HEK293 (cell line): ENCODE results near the gene CCNI2.
A peak's percentile ranks its signal among the peaks of the same experiment; 100 is the strongest.

Source experiments
- CTCF ChIA-PET: fragments of 350-600 bp; formaldehyde crosslinking; extraction: SDS; loops from one replicate; lab custom pipeline; 2021; ENCODE audit warnings: antibody characterized with exemption; lab: Yijun Ruan, JAX
- POLR2A ChIA-PET: fragments of 300-600 bp; formaldehyde crosslinking; extraction: SDS; loops from one replicate; lab custom pipeline; 2020; ENCODE audit warnings: antibody characterized with exemption, inconsistent platforms; lab: Yijun Ruan, JAX
- H3K27ac ChIP-seq: fragments of 200-500 bp; sonication (Bioruptor generic); 2 replicates; pipeline ENCODE4 v1.5.1; 2014; ENCODE audit warnings: low read depth, low read length, control low read depth, inconsistent platforms; ENCODE audit errors: extremely low read depth
- H3K36me3 ChIP-seq, 2 experiments: fragments of 200-500 bp in 1 of 2; sonication (Bioruptor generic) in 1 of 2; 1 replicate in 1 of 2; 2 replicates in 1 of 2; pipeline ENCODE4 v1.5.1; 2014 to 2017; ENCODE audit warnings: inconsistent platforms in 2 of 2, low read length in 2 of 2; ENCODE audit not compliant: control insufficient read depth in 2 of 2, insufficient read depth in 1 of 2
- H3K4me1 ChIP-seq: fragments of 200-500 bp; sonication (Bioruptor generic); 2 replicates; pipeline ENCODE4 v1.5.1; 2014; ENCODE audit warnings: mild to moderate bottlenecking, low read length, inconsistent platforms; ENCODE audit not compliant: control insufficient read depth, insufficient read depth
- H3K4me3 ChIP-seq: 2 replicates; pipeline ENCODE4 v1.5.1; 2011; ENCODE audit warnings: low read depth, mild to moderate bottlenecking, control low read depth, low read length, moderate library complexity
- H3K9me3 ChIP-seq: fragments of 200-500 bp; sonication (Bioruptor generic); 2 replicates; pipeline ENCODE4 v1.5.1; 2014; ENCODE audit warnings: low read depth, low read length, inconsistent platforms; ENCODE audit not compliant: control insufficient read depth, insufficient read depth
- BCL11B ChIP-seq: fragments of 450-650 bp; formaldehyde crosslinking; IDR thresholded peaks from 2 replicates; pipeline ENCODE4 v1.5.1; 2016; ENCODE audit warnings: low read depth, missing biosample characterization, missing genetic modification characterization
- KLF7 ChIP-seq: fragments of 450-650 bp; formaldehyde crosslinking; IDR thresholded peaks from 2 replicates; pipeline ENCODE4 v1.5.1; 2016; ENCODE audit warnings: missing biosample characterization, missing genetic modification characterization, borderline replicate concordance
- PRDM1 ChIP-seq: fragments of 450-650 bp; formaldehyde crosslinking; IDR thresholded peaks from 2 replicates; pipeline ENCODE4; 2016; ENCODE audit warnings: missing biosample characterization, missing genetic modification characterization
- SCRT2 ChIP-seq: fragments of 450-650 bp; formaldehyde crosslinking; IDR thresholded peaks from 2 replicates; pipeline ENCODE4 v1.5.1; 2016; ENCODE audit warnings: missing biosample characterization, missing genetic modification characterization
- SP7 ChIP-seq: fragments of 450-650 bp; formaldehyde crosslinking; IDR thresholded peaks from 2 replicates; pipeline ENCODE4 v1.5.1; 2016; ENCODE audit warnings: missing biosample characterization, missing genetic modification characterization
- ZNF121 ChIP-seq: fragments of 450-650 bp; formaldehyde crosslinking; IDR thresholded peaks from 2 replicates; pipeline ENCODE4 v1.5.1; 2016; ENCODE audit warnings: missing biosample characterization, missing genetic modification characterization
- ZNF2 ChIP-seq: fragments of 450-650 bp; formaldehyde crosslinking; IDR thresholded peaks from 2 replicates; pipeline ENCODE4 v1.5.1; 2016; ENCODE audit warnings: missing biosample characterization, missing genetic modification characterization
- ZNF366 ChIP-seq: fragments of 450-650 bp; formaldehyde crosslinking; conservative IDR thresholded peaks from 2 replicates; pipeline ENCODE4 v1.5.1; 2016; ENCODE audit warnings: missing biosample characterization, missing genetic modification characterization
- ZNF654 ChIP-seq: fragments of 450-650 bp; formaldehyde crosslinking; IDR thresholded peaks from 2 replicates; pipeline ENCODE4 v1.5.1; 2016; ENCODE audit warnings: low read depth, missing biosample characterization, missing genetic modification characterization
- ZNF777 ChIP-seq: fragments of 450-650 bp; formaldehyde crosslinking; IDR thresholded peaks from 2 replicates; pipeline ENCODE4 v1.5.1; 2017; ENCODE audit warnings: missing biosample characterization, missing genetic modification characterization, borderline replicate concordance
- TF ChIP-seq, protein P1 (sequence below): fragments of 450-650 bp; formaldehyde crosslinking; IDR thresholded peaks from 2 replicates; pipeline ENCODE4 v1.5.1; 2016; ENCODE audit warnings: missing biosample characterization, missing genetic modification characterization, borderline replicate concordance
- TF ChIP-seq, protein P2 (sequence below): fragments of 450-650 bp; formaldehyde crosslinking; IDR thresholded peaks from 2 replicates; pipeline ENCODE4 v1.5.1; 2016; ENCODE audit warnings: missing biosample characterization, missing genetic modification characterization

Gene CCNI2

DNA sequence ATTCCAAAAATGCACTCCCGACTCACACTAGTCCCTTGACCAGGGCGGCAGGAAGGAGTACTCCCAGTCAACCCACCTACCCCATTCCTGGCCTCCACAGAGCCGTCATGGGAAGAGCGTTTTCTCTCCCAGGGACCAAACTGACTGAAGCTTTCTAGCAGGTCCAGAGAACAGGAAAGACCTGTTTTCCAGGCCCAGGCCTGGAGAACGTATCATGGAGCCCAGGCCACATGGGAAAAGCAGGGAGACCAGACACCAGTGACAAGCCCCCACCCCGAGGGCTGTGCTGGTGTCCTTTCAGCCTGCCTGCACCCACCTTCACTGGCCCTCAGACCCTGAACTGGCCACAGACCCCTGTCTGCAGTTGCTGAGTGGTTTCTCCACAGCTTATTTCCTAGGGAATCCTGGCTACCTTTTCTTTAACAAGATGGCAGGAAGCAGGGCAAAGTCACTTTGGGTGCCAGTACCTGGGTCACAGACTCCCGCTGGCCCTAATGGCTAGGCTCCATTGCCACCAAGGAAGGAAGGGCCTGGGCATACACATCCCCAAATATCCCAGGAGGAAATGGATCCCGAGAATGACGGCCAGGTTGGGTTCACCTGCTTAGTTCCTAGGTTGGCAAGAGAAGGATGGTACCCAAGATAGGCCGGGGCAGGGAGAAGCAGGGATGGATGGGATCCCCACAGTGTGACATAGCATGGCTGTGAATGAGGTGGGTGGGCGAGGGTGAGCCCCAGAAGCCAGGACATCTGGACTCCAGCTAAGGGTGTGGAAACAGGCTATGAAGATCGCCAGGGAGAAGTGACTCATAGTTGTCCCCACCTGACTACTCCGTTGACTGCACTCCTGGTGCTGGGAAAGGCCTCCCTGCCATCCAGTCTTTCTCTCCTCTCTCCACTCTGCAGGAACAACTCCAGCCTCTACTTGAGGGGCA is 12.2 kb downstream of the CCNI2 start (continued):
- TF ChIP-seq, protein P1, sequence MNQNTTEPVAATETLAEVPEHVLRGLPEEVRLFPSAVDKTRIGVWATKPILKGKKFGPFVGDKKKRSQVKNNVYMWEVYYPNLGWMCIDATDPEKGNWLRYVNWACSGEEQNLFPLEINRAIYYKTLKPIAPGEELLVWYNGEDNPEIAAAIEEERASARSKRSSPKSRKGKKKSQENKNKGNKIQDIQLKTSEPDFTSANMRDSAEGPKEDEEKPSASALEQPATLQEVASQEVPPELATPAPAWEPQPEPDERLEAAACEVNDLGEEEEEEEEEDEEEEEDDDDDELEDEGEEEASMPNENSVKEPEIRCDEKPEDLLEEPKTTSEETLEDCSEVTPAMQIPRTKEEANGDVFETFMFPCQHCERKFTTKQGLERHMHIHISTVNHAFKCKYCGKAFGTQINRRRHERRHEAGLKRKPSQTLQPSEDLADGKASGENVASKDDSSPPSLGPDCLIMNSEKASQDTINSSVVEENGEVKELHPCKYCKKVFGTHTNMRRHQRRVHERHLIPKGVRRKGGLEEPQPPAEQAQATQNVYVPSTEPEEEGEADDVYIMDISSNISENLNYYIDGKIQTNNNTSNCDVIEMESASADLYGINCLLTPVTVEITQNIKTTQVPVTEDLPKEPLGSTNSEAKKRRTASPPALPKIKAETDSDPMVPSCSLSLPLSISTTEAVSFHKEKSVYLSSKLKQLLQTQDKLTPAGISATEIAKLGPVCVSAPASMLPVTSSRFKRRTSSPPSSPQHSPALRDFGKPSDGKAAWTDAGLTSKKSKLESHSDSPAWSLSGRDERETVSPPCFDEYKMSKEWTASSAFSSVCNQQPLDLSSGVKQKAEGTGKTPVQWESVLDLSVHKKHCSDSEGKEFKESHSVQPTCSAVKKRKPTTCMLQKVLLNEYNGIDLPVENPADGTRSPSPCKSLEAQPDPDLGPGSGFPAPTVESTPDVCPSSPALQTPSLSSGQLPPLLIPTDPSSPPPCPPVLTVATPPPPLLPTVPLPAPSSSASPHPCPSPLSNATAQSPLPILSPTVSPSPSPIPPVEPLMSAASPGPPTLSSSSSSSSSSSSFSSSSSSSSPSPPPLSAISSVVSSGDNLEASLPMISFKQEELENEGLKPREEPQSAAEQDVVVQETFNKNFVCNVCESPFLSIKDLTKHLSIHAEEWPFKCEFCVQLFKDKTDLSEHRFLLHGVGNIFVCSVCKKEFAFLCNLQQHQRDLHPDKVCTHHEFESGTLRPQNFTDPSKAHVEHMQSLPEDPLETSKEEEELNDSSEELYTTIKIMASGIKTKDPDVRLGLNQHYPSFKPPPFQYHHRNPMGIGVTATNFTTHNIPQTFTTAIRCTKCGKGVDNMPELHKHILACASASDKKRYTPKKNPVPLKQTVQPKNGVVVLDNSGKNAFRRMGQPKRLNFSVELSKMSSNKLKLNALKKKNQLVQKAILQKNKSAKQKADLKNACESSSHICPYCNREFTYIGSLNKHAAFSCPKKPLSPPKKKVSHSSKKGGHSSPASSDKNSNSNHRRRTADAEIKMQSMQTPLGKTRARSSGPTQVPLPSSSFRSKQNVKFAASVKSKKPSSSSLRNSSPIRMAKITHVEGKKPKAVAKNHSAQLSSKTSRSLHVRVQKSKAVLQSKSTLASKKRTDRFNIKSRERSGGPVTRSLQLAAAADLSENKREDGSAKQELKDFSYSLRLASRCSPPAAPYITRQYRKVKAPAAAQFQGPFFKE: no peak
- no peak for TF ChIP-seq ZNF654 (tag by site-specific recombination)

- Histone ChIP-seq H3K9me3 (no peaks in the 10 kb centered on the region), H3K4me3 (no peak overlapping the region), H3K36me3 (peaks cover 4 to 87% of the 10 kb centered on the region in 2 experiments), H3K4me1 (no peaks in the 10 kb centered on the region), H3K27ac (no peak overlapping the region)
- CTCF ChIA-PET: interaction anchor here (1.4 kb wide), 1 partner anchor 60 kb away, joined by 3 read pairs; no protein-coding TSS in a partner anchor
- TF ChIP-seq ZNF121 (tag by site-specific recombination) (no peak), SP7 (tag by site-specific recombination) (no peak), SCRT2 (tag by site-specific recombination) (peak; percentile 19; the same call in 1 of the 2 replicates), ZNF2 (tag by site-specific recombination) (no peak)
- POLR2A ChIA-PET: no interaction called here
Observed at GRCh38 chr5:132760049-132760420, 12.8 kb downstream of the CCNI2 start.

DNA sequence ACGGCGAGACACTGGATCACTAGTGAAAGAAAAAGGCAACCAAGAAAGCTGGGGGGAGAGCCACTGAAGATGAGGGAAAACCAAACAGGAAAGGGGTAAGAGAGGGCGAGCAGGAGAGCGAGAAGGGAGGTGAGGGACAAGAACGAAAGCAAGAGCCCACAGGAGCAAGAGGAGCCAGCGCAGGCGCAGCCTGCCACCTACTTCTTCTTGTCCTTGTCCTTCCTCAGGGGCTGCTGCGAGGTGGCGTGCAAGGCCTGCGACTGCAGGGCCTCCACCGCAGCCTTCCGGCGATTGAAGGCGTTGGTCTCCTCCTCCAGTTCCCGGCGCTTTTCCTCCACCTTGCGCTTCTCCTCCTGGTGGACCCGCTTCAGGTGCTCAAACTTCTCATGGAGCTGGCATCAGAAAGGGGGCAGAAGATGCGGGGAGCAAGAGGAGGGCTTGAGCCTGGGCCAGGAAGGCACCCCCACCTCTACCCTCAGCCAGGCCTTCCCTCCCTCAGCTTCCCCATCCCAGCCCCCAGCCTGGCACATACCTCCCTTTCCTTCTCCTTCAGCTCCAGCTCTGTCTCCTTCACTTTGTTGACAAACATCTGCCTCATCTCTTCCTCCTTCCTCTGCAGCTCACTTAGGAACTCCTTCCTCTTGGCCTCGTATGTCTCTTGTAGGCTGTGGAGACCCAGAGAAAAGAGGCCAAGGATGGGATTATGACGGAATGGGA is 13.5 kb downstream of the CCNI2 start:
- POLR2A ChIA-PET: interaction anchor here (0.6 kb wide), 1 partner anchor 60 kb away, joined by 4 read pairs; no protein-coding TSS in a partner anchor
- Histone ChIP-seq H3K9me3 (no peaks in the 10 kb centered on the region), H3K4me3 (no peak overlapping the region), H3K4me1 (no peaks in the 10 kb centered on the region), H3K36me3 (peaks cover 4 to 94% of the 10 kb centered on the region in 2 experiments), H3K27ac (no peak overlapping the region)
- CTCF ChIA-PET: interaction anchor here (1.4 kb wide), 1 partner anchor 59 kb away, joined by 3 read pairs; no protein-coding TSS in a partner anchor
- TF ChIP-seq KLF7 (tag by site-specific recombination) (no peak), ZNF366 (no peak), ZNF777 (tag by site-specific recombination) (no peak), PRDM1 (peak; percentile 86), BCL11B (tag by site-specific recombination) (no peak)
- TF ChIP-seq, protein P2, sequence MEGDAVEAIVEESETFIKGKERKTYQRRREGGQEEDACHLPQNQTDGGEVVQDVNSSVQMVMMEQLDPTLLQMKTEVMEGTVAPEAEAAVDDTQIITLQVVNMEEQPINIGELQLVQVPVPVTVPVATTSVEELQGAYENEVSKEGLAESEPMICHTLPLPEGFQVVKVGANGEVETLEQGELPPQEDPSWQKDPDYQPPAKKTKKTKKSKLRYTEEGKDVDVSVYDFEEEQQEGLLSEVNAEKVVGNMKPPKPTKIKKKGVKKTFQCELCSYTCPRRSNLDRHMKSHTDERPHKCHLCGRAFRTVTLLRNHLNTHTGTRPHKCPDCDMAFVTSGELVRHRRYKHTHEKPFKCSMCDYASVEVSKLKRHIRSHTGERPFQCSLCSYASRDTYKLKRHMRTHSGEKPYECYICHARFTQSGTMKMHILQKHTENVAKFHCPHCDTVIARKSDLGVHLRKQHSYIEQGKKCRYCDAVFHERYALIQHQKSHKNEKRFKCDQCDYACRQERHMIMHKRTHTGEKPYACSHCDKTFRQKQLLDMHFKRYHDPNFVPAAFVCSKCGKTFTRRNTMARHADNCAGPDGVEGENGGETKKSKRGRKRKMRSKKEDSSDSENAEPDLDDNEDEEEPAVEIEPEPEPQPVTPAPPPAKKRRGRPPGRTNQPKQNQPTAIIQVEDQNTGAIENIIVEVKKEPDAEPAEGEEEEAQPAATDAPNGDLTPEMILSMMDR (tag by site-specific recombination): no peak
- TF ChIP-seq, protein P1: no peak
